ENCODE results near the gene APBA2.
"Not testable (repeated sequence)": the region's sequence is repeated elsewhere in the genome, so short reads cannot be mapped to it uniquely, and the experiment has no call there.

APBA2 gene

GRCh38 chr15:29016518-29016917 lies 130.7 kb downstream of the APBA2 start:
- no peak for DNase-seq

DNA sequence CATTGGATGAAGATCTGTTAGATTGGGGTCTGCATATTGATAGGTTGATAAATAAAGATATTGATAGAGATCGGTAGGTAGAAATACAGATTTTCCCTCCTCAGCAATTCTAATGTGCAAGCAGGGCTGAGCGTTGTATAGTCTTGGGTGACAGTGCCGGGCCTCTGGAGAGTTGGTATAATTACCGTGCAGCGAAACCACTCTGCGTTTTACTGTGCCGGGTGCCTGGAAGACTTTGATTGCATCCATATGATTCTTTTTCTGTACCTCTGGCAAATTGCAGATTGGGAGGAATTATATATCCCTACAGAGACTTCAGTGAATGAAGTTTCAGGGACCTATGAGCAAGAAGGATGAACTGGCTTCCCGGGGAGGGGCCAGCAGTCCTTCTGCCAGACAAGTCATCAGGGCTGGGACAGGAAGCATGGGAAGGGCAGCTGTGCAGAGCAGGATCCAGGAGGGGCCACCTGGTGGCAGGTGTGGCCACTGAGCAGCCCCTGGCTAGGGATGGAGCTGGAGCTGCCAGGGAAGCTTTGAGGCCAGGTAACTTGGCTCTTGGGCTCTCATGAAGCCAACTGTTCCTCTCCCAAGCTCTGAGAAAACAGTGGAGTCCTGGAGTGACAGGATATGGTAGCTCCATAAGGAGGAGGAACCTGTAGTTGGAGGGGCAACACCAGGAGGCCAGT lies 132.5 kb downstream of the APBA2 start:
- peak; percentile 0 for DNase-seq

GRCh38 chr15:29018995-29019976 lies 133.5 kb downstream of the APBA2 start:
- DNase-seq: no peak

GRCh38 chr15:29021857-29022256 lies 136.1 kb downstream of the APBA2 start:
- DNase-seq: no peak

DNA sequence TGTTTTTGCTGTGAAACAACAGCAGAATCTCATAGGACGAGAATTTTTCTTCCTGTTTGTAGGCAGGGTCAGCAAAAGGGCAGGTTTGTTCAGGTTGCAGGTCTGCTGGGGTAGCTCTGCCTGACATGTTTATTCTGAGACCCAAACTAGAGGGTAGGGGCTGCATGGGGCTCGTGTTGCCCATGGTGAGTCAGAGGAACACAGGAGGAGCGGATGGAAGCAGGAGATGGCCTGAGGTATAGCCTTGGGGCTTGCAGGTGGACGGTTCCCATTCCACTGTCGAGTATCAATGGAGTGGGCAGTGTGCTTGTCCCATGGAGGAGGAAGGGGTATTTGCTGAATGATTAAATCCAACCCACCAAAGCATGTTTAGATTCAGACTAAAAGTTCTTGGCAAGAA lies 138.9 kb downstream of the APBA2 start:
- DNase-seq: no peak

DNA sequence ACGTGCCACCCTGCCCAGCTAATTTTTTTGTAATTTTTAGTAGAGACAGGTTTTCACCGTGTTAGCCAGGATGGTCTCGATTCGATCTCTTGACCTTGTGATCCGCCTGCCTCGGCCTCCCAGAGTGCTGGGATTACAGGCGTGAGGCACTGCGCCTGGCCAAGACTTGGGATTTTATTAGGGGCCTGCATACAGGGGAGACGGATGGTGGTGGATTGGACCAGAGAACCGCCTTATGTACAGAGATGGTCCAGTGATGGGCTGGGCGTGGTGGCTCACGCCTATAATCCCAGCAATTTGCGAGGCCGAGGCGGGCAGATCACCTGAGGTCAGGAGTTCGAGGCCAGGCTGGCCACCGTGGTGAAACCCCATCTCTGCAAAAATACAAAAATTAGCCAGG lies 139.6 kb downstream of the APBA2 start:
- DNase-seq: not testable (repeated sequence)

DNA sequence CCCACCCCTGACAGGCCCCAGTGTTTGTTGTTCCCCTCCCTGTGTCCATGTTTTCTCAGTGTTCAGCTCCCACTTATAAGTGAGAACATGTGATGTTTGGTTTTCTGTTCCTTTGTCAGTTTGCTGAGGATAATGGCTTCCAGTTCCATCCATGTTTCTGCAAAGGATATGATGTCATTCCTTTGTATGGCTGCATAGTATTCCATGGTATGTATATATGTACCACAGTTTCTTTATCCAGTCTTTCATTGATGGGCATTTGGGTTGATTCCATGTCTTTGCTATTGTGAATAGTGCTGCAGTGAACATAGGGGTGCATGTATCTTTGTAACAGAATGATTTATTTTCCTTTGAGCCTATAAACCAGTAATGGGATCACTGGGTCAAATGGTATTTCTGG lies 142.4 kb downstream of the APBA2 start:
- DNase-seq: not testable (repeated sequence)

DNA sequence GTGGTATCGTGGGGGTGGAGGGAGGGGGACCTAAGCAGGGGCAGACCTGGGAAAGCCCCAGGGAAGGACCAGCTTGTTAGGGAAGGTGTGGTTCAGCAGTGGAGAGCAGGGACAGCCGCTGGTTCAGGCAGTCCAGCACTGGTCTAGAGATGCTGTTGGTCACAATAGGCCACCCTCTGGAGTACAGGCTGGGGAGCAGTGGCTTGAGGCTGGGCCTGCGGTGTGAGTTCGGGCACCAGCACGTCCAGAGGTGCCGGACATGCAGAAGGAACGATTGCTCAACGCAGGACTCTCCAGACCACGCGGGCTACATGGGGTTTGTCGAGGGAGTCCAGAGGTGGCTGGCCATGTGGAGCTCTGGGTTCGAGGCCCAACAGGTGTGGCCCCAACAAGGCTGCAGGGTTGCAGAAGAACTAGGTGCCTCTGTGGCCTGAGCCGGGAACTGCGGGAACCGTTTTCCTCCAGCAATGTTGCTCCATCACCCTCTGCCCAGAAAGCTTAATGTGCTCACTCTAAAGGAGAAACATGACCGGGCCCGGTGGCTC lies 143.9 kb downstream of the APBA2 start:
- DNase-seq: no peak

DNA sequence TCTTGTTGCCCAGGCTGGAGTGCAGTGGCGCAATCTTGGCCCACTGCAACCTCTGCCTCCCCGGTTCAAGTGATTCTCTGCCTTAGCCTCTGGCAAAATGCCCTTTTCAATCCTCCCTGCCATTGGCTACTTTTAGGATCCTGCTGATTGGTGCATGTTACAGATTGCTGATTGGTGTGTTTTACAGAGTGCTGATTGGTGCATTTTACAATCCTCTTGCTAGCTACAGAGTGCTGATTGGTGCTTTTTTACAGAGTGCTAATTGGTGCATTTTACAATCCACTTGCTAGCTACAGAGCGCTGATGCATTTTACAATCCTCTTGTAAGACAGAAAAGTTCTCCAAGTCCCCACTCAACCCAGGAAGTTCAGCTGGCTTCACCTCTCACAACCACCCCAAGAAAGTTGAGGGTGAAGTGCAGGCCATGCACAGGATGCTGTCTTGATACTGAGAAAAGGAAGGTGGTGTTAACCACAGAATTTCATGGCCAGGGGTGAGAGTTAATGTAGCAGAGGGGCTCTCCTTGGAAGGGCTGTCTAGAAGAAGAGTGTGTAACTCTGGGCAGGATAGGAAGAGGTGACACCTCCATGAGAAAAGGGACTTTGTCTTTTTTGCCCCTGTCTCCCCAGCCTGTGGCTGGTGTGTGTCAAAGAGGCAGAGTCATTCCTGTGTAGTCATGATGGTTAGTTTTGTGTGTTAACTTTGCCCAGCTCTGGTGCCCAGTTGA lies 145.9 kb downstream of the APBA2 start:
- DNase-seq: no peak

DNA sequence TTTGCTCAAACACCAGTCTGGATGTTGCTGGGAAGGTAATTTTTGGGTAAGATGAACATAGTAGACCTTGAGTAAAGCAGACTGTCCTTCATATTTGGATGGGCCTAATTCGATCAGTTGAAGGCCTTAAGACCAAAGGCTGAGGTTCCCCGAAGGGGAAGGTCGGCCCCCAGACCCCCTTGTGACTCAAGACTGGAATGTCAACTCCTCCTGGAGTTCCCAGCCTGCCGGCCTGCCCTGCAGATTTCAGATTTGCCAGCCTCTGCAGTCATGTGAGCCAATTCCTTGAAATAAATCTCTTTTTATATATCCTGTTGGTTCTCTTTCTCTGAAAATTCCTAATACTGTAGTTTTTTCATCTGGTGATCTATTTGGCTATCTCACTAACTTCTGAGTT lies 146.5 kb downstream of the APBA2 start:
- no peak for DNase-seq

- no peak for DNase-seq
Measured at GRCh38 chr15:29032751-29033150, 147.0 kb downstream of the APBA2 start.

DNA sequence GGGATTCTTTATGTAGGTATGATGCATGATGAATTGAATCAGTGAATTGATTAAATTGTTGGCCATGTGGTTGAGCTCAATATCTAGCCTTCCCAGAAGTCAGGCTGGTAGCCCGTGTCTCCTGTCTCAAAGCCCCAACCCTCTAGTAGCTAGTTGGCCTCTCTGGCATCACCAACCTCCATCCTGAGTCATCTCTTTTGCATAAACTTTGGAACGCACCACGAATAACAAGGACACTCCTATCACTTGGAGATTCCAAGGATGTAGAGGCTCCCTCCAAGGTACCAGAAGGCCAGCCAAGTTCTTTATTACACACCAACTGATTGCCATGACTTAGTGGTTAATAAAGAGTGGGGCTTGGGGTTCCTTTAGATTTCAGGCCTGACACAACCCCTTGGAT lies 148.4 kb downstream of the APBA2 start:
- no peak for DNase-seq

DNA sequence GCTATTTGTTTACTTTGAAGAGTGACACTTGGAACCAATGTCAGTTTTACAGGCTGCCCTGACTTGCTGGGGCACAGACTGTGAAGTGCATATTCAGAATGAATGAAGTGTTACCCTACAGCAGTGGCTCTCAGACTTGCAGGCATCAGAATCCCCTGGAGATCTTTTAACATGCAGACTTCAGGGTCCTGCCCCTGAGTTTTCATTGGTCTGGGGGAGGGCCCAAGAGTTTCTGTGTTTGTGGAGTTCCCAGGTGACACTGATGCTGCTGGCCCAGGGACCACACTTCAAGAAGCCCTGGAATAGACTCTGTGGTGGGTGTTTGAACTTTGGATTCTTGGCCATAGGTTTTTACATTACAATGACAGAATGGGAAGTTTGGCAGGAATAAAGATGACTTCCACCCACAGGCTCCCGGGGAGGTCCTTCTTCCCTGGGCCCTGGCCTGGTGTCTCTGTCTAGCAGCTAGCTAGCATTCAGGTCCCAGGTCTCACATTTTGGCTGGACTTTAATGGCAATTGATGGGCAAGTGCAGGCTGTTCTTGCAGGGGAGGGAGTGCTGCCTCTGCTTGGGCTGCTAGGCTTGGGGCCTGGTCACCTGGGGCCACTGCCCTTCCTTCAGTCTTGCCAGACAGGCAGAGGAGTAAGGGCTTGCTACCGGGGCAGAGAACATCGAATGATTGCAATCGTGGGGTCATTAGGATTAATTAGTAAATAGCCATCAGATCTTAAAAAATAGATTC lies 149.0 kb downstream of the APBA2 start:
- DNase-seq: no peak

DNA sequence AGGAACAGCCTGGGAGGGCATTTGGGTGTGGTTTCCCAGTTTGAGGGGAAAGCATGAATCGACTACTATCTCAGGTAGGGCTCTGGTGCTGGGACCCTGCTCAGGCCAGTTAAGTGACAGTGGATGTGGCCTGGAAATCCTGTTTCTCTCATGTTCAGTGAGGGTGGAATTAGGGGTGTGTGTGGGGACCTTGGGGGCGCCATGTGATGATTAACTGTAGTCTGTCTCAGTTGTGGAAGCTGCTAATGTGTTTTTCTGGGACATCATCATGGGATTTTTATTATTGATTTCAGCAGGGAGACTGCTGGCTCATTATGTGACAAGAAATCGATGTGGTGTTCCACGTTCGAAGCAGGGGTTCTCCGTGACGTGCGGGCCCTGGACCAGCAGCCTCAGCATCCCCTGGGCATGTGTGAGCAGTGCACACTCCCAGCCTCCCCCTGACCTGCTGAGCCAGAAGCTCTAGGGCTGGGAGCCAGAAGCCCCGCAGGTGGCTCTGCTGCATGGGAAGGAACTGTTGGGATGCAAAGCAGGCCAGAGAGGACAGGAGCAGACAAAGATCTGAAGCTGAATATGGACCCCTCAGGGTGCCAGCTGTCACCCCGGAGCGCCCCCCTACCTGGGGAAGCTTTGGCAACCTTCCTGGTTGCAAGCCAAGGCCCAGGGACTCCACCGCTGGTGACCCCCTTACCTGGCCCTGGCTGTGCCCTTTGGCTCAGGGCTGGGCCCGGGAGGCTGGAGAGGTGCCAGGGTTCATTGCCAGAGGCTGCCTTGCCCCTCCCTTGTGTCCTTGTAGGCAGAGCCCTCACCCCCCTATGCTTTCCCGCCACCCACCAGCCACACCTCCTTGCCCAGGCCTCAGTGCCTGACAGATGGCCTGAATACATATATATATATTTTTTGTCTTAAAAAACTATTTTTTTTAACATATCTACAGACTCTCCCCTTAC lies 149.8 kb downstream of the APBA2 start:
- DNase-seq: no peak

DNA sequence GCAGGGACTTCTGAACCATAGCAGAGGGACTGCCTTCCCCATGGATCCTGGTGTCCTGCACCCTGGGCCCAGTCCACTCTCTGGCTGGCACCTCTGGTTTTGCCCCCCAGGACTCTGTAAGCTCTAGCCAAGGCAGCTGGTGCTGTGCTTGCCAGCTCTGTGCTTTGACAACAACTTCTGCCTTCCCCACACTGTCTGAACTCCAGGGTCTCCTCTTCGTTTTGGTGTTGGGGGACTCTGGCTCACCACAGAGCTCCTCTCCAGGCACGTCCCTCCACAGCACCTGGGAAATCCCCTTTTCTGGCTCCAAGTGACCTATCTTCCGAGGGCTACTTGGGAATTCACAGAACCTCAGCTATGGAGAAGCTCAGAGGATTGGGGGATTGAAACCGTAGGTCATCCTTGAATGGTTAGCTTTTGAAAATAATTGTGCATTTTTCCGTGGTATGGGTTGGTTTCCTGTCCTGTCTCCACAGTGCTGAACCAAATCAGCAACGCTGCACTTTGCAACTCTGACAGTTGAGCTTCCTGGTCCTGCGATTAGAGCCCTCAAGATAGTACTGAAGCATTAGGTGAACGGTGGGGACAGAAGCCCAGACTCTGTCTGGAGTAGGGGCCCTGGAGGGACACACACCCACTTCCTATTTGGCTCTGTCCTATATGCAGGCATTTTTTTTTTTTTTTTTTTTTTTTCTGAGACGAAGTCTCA lies 152.4 kb downstream of the APBA2 start:
- no peak for DNase-seq

GRCh38 chr15:29039466-29040369 lies 153.9 kb downstream of the APBA2 start:
- no peak for DNase-seq

DNA sequence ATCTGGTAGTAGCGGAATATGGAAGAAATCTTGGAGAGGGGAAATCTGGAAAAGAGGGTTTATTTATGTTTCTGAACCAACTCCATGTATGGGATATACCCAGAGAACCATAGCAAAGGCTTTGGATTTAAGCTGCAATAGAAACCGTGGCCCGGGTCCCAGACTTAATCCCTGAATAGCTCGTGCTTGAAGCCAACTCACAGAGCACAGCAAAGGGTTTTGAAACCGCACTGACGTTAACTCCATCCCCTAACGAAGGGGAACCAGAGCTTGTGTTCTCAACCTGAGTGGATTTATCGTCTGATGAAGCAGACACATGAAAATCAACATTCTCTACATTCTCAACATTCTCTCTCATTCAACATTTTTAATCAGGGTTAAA lies 154.6 kb downstream of the APBA2 start:
- DNase-seq: no peak

GRCh38 chr15:29043736-29044502 lies 158.1 kb downstream of the APBA2 start:
- no peak for DNase-seq

- DNase-seq: no peak
Measured at GRCh38 chr15:29044503-29044901, 158.7 kb downstream of the APBA2 start.

All from DMS153 (cell line).